Left renal pelvis (tissue), 4 donors: ENCODE measurements around the gene TWF2. TPM values are rescaled to one million over a fixed set of nuclear protein-coding genes. Genes with fewer than 3 reads are reported as not detected.

Experiments
- DNase-seq, 4 donors: peaks; one replicate each; pipeline ENCODE4 v3.0.0-alpha.2; 2013; ENCODE audit warnings: low read depth in 4 of 4, low spot score in 3 of 4
- polyA plus RNA-seq, 4 donors: library from polyadenylated mRNA; unstranded; fragments of 120-200 nt; gene quantifications; one replicate each; pipeline ENCODE4 v1.2.1, GENCODE V29; 2013; ENCODE audit not compliant: insufficient read length in 4 of 4

TWF2 gene
- polyA plus RNA-seq, 4 donors, result 25.8 to 30.9 (median 27.9) TPM

DNA sequence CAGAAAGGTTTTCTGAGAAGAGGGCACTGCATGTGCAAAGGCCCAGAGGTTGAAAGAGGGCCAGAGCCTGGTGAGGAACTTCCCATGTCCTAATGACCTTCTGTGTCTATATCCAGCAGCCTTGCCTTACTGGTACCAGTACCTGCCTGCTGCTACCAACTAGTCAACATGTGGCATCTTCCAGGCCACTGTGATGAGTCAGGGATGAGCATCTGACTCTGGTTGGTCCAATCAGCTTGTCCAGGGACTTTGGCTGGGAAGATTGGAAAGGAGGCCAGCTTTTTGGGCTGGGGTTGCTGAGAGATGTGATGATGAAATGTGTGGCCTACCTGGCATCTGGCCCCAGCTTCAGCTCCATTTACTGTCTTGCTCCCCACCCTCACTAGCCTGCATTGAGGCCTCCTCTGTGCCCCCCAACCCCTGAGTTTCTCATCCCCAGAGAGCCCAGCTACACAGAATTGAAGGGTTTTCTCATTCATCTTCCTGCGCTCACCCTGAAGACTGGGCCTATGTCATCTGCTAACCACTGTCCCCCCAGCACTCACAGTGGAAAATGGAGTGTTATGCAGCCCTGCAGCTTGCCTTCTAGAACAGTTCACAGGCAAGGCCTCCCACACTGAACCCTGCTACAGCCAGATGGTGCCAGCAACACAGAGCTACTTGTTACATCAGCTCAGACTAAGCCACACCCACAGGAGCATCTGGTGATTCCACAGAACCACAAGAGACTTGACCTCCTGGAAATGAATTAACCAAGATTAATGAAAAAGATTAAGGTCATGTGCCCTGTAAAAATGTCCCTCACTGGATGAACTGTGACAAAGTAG, 1.3 kb upstream of the TWF2 start:
- DNase-seq, result no peak

DNA sequence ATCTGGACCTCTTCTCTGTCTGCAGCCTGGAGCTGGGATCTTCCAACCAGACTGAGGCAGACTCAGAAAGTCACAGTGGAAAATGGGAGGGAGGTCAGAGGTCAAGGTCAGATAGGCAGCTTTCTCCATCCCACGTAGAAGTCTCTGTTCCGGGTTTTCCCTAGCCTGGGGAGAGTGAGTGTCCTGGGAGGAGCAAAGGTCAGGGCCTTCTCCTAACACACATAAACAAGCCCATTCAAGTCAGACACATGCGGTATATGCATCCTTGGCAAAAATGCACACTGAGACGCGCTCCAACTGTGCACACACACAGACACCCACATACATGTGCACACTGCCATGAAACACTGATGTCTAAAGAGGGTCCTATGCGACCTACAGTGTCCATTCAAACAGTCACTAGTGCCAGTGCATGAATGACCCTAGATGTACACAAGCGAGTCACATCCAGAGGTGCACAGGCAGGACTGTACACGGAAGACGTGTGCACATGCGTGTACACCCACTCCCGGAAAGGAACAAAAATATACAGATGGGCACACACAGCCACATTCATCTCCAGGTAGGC, 681 bp downstream of the TWF2 start:
- DNase-seq, result no peak

DNA sequence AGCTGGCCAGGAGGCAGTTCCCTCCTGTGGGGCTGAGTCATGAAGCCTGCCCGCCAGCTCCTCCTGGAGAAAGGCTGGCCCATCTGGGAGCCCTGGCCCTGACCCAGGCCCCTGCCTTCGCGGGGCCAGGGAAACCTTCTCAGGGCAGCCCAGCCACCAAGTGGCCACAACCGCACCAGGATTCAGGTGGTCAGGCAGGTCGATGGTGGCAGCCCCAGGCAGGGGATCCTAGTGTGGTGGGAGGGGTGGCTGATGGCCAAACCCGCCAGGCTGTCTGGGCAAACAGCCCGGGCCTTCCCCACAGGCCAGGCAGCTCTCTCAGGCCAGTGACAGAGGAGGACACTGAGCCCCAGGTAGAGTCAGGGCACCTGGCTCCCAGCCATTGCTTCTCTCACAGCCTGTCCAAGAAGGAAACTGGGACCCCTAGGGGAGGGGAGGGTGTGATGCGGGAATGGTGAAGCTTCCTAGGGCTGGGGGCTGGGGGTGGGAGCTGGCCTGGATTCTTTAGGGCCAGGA, 1.2 kb downstream of the TWF2 start:
- no peak for DNase-seq

DNA sequence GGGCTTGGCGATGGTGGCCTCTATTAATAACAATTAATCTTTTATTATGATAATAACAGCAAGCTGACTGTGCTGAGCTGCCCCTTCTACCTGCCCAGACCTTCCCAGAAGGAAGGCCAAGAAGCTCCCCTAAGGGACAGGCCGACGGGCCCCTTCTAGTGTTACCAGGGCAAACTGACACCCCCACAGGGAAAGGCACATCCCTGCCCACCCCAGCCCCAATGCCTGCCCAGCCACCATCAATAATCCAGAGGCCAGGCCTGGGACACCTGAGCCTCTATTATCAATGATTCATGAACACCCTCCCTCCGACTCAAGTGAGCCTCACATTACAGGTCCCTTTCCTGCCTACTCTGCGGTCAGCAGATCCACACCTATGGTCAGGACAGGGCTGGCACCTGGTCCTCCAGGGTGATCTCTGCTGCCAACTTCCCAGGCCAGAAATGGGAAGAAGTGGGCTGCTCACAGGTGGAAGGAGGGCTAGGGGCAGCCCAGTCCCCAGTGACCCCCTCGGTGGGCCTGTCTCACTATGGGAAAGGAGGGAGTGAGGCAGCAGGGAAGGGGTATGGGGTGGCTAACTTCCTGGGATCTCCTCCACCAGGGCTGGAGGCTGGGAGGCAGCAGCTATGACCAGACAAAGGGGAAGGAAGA, 1.8 kb downstream of the TWF2 start:
- no peak for DNase-seq

DNA sequence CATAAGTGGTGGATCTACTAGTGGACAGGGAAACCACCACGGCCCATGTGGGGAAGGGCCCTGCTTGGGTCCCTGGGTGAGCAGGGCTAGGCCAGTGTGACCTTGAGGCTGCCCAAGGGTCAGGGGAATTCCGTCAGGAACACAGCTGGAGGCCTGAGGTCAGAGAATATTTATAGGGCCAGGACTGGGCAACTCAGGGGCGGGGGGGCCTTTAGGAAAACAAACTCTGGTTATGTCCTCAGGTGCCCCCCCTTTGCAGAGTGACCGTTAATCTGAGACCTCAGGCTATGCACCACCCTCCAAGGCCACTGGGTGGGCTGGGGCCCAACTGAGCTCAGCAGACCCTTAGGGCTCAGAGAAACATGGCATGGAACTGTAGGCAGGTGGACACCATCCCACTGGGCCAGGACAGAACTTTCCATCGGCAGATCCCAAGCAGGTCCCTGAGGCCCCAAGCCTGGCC, 2.5 kb downstream of the TWF2 start:
- no peak for DNase-seq

DNA sequence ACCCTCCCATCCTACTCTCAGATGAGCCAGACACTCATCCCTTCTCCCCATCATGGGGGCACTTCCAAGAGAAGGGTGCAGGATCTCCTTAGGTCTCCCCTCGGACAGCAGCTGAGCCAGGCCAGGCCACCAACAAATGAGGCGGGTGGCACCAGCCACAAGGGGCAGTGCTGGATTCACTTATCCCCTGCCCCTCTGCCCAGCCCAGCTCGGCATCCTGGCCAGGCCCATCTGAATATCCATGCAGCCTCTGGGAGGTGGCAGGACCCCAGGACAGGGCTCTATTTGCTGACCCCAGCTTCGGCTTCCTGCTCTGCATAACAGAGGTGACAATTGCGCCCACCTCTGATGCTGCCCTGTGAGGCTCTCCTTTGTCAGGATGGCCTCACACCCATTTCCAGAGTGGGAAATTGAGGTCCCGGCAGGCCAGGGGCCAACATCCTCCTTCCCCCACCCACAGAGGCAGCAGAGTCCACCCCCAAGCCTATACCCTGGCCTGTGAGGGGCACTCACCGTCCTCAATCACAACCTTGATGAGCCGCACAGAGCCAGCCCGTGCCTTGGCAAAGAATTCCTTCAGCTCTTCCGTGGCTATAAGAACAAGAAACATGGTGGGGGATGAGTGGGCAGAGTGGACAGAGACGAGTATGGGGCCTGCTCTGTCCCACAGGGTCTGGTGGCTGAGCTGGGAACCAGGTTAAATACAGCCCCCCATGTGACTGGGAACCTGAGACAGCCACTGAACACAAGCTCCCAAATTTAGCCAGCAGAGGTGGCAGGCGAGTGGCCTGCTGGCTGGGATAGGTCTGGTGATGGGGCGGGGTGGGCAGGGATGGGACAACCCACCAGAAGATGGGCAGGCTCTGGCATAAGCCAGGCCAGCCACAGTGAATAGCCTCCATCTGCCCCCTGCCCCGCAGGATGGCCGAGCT, 4.2 kb downstream of the TWF2 start:
- no peak for DNase-seq

DNA sequence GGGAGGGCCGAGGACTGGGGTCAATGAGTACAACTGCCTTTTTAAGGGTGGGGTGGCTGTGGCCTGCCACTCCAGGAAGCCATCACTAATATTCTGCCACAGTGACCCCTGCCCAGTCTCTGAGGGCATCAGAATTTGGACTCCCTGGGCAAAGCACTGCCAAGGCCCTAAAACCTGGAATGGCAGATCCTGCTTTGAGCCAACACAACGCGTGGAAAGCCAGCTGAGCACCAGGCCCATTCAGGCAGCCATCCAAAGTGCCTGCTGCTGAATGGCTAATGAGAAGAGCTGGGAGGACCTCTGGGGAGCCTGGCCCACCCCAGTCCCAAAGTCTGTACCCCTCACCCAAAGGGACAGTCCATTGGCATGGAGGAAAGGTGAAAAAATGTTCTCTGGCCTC, 5.0 kb downstream of the TWF2 start:
- DNase-seq, result no peak

DNA sequence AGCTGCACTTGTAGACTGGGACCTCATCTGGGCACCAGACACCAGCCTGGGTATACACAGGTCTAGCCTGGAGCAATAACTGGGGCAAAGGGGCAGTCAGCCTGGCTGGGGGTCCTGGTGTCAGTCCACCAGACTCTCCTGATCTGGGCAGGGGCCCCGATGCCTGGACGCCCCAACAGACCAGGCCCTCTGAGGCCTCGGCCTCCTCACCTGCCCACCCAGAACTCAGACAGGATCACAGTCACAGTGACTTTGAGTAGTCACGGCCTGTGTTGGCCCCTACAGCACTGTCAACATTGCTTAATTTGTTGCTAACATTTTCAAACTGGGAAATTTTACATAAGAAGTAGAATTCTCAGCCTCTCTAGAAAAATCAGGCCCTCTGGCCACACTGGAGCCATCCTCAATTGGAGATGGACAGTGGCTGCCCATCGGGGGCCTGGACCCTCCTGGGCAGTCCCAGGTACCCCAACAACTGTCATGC, 5.8 kb downstream of the TWF2 start:
- no peak for DNase-seq

DNA sequence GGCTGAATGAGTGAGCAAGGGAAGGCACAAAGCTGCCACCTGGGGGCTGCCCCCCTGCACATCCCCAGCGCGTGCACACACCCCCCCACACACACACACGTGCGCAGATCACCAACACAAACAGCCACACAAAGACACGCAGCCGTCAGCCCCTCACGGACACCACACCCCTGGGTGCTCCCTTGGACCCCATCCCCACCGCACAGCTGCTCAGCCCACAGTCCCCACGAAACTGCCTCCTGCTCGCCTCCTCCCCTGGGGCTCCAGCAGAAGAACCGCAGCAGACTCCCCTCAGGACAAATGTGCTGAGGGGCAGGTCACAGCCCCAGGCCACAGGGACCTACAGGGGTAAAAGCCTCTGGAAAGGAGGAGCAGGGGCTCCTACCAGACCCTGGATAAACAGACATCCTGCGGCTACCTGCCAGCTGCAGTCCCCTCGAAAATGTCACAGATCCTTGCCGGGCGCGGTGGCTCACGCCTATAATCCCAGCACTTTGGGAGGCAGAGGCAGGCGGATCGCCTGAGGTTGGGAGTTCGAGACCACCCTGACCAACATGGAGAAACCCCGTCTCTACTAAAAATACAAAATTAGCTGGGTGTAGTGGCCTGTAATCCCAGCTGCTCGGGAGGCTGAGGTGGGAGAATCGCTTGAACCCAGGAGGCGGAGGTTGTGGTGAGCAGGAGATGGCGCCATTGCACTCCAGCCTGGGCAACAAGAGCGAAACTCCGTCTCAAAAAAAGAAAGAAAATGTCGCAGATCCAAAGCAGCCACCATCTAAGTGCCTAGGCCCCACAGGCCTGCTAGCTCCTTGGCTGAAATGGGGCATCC, 6.5 kb downstream of the TWF2 start:
- DNase-seq, result no peak

DNA sequence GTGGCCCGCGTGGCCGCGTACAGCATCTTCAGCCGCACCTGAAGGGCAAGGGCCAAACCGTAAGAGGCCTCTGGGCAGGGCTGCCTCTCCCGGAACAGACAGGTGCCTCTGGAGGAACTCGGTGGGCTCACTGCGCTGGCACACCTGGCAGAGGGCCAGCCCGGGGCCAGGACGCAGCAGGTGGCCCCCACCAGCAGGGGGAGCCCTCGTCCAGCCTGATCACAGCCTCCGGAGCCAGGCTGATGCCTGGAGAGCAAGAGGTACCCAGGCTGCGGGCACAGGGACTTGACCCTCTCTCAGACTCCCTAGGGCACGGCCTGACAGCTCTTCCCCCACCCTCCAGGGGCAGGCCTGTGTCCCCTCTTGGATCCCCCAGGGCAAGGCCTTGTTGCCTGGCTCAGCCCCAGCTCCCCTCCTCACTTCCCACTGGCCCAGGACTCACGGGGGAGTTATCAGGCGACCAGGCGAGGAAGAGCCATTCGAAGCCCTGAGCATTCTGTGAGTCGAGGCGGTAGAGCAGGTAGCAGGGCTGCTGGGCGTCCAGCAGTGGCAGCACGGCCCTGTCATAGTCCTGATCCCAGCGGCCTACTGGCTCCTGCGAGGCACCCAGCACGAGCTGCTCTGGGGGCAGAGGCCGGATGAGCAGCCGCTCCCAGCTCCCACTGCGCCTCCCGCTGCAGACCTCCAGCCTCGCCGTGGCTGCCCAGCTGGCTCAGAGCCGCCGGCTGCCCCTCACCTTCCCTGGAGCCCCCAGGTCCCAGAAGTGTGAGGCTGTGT, 7.3 kb downstream of the TWF2 start:
- DNase-seq, result no peak

DNA sequence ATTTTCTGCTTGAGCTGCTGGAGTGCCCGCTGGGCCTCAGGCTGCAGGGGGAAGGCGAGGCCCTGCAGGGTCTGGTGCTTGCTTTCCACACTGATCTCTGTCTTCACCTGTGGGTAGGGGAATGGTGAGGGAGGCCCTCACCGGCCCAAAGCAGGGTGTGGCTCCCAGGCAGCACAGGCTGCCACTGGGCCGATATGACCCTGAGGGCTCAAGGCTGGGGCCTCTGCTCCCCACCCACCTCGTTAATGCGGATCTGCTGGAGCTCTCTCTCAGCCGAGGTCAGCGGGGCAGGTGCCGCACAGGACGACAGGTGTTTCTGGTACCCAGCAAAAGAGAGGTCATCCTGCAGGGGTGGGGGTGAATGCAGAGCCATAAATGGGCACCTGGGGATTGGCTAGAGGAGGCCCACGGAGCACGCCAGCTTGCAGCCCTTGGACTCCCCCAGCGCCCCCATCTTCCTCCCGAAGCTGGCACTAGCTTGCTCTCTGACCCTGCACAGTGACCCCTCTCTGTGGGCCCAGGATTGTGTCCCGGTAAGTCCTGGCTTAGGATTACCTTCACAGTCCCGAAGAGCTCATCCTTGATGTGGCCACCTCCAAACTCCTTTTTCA, 8.0 kb downstream of the TWF2 start:
- DNase-seq, result no peak

DNA sequence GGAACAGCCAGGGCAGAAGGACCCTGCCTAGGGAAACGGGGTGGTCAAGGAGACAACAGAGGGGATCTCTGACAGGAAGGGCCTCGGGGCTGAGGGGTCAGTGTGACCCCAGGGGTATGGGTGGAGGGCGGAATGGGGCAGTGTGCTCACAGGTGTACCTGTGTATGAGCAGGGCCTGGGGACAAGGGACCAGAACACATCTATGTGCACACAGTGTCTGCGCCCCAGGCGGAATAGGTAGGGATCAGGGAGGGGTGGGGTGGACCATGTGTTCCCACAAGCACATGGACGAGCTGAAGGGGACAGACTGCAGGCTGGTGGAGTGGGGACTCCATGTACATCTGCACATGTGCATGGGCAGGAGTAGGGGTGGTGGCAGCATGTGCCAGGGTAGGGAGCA, 8.5 kb downstream of the TWF2 start:
- no peak for DNase-seq

DNA sequence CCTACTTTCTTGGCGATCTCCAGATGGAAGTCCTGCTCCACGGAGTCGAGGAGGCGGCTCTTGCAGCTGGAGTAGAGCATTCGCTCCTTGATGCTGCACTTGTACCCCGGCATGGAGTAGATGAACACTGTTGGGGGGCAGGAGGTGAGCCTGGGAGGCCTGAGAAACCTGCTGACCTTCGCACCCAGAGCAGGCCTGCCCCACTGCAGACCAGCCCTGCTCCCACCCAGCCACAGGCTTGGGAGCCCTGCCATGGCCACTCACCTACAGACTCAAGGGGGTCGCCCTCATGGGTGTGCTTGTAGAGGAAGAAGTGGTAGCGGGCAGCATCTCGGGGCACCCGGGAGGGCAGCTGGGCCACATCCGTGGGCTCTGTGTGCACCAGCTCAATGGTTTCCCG, 9.3 kb downstream of the TWF2 start:
- DNase-seq, result no peak

DNA sequence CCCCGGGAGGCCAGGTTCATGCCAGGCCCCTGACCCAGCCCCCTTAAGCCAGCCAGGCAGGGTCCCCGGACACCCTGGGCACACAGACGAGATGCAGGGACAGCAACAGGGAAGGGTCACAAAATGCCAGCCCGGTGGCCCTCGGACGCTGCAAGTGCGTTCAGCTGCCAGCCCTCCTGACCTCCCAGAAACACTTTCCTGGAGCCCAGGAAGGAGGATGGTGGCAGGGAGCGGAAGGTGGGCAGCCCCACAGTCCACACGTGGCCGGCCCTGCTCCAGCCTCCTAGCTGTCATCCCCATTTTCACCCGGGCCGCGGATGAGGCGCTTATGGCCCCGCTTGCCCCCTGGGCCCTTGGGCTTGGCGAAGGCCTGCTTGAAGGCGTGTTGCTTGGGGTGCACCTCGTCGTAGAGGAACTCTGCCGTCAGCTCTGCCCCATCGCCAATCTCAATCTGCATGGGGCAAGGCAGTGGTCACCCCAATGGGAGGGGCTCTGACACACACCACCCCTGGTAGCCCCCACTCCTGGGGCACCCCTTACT, 10.1 kb downstream of the TWF2 start:
- DNase-seq, result no peak

DNA sequence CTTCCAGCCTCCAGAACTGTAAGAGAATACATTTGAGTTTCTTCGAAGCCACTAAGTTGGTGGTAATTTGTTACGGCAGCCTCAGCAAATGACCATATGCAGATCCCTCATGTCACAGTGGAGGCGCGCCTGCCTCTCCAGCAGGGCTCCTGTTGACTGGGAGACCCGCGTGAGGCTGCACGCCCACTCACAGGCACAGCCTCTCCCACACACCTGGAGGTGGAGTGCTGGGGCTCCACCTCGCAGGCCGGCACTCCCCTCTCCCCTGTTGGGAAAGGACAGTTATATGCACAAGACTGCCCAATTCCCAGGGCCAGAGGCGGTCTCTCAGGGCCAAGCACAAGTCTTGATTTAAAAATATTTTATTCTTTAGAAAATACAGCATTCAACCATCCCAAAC, 10.7 kb downstream of the TWF2 start:
- DNase-seq, result no peak

DNA sequence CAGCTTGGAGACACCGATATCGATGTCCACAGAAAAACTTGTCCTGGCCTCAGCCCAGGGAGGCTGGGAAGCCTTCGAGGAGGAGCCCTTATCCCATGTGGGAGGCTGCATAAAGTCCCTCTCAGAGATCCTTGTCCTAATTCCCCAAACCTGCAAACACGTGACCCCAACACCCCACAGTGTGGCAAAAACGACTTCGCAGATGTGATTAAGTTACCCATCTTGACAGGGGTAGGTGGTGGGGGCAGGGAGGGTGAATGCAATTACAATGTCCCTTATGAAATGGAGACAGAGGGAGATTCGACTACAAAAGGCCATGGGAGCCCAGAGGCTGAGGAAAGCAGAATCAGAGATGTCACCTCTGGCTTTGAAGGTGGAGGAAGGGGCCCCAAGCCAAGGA, 11.2 kb downstream of the TWF2 start:
- DNase-seq, result no peak

DNA sequence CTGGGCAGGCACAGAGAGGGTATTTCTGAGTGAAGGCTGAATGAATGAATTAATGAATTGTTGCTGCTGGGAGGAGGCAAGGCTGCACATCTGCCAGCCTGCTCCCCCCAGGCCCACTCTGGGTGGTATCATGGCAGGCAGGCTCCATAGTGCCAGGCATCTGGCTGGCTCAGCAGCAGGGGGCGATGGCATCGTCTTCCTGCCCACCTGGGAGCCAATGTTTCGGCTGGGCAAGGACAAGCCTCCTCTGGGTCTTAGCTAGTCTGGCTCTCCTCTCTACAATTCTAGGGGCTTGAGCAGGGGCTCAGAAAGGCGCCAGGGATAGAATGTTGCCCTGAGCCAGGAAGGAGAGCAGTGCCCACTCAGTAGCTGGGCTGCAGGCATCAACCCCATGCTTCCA, 11.8 kb downstream of the TWF2 start:
- DNase-seq, result no peak

DNA sequence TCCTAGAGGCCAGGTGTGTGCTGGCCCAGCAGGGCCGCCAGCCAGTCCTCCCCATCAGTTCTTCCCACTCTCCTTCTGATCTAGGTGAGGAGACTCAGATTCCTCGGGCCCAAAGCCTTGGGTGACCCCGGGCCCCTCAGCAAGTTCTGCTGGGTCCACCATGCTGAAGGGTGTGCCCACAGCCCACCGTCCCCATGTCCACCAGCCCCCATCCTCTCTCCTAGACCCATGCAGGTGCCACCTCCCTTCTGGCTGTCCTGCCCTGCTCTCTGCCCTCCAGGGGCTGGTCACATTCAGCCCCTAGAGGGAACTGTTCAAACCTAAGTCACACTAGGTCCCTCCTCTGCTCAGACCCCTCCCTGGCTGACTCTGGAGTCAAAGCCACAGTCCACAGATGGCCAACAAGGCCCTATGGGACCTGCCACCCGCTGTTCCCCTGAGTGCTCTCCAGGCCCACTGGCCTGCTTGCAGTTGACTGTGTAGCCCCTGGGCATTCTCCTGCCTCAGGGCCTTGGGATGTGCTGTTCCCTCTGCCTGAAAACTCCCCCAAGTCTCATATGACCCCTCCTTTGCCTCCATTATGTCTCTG, 12.6 kb downstream of the TWF2 start:
- DNase-seq, result no peak
